Activated CD4-positive, alpha-beta T cell treated with anti-CD3 and anti-CD28 coated beads, Interleukin-2, amount 50 U/mL, for 1 hour (primary cell): ENCODE results near the gene C19orf25.
A peak's percentile ranks its signal among the peaks of the same experiment; 100 is the strongest.
"Not testable (repeated sequence)": the region's sequence is repeated elsewhere in the genome, so short reads cannot be mapped to it uniquely, and the experiment has no call there.

ENCODE experiments used
- DNase-seq: peaks from one replicate; pipeline ENCODE4 v3.0.0-alpha.2; 2020

Gene C19orf25

GRCh38 chr19:1511318-1512317 is 32.6 kb upstream of the C19orf25 start:
- DNase-seq = no peak

DNA sequence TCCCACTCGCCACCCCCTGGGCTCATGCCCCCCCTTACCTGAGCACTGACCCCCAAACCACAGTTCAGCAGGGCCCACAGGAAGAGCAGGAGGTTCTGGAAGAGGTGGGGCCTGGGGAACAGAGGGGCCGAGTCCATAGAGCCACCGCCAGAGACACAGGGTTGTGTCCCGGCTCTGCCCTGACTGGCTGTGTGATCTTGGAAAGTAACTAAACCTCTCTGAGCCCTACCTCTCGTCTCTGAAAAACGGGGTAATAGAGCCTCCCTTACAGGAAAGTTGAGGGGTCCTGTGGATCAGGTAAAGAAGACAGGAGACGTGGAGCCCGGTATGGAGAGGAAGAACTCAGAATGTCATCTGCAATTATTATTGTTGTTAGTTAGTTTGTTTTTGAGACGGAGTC is 31.8 kb upstream of the C19orf25 start:
- DNase-seq = no peak

- DNase-seq = no peak
These were observed 31.4 kb upstream of the C19orf25 start for GRCh38 chr19:1510442-1510806.

DNA sequence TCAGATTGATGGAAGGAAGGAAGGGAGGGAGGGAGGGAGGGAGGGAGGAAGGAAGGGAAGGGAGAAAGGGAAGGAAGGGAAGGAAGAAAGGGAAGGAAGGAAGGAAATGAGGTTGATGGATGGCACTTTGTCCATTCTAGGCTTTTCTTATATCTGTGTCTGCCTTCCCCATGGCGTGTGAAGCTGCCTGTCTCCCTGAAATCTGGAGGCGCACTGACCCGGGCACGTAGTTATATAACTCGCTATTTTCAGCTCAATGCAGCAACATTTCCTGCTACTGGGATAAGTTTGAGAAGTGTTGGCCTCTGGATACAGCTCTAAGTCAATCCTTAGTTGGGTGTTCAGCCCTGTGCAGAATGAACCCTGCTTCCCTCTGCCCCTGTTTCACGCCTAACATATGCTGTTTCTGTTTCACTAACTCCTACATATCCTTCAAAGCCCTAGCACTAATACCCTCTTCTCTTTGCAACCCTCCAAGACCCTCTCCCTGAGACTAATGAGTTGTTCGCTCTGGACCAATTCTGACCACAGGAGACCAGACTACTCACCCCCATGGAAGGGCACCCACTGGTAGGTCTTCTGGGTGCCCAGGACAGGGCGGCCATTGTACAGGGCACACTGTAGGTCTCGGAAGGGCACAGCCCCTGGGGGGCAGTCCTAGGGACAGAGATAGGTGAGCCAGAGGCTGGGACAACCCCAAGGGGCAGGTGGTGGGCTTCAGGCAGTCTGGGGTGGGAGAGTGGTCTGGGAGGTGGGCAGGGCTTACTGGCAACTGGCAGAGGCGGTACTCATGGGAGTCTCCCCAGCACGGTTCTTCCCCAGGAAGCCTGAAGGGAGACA is 30.8 kb upstream of the C19orf25 start:
- no peak for DNase-seq

DNA sequence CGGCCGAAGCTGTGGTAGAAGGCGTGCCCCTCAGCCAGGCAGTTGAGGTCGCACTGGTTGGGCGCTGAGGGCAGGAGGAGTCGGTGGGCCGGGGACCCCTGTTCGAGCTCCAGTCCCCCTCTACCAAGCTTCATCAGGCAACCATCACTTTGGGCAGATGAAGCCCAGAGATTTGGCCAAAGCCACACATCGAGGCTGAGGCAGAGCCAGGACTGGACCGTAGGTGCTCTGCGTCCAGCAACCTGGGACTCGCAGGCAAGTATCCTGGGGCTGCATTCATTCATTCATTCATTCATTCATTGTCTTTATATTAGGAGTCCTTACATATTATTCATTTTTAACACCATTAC is 29.5 kb upstream of the C19orf25 start:
- no peak for DNase-seq

DNA sequence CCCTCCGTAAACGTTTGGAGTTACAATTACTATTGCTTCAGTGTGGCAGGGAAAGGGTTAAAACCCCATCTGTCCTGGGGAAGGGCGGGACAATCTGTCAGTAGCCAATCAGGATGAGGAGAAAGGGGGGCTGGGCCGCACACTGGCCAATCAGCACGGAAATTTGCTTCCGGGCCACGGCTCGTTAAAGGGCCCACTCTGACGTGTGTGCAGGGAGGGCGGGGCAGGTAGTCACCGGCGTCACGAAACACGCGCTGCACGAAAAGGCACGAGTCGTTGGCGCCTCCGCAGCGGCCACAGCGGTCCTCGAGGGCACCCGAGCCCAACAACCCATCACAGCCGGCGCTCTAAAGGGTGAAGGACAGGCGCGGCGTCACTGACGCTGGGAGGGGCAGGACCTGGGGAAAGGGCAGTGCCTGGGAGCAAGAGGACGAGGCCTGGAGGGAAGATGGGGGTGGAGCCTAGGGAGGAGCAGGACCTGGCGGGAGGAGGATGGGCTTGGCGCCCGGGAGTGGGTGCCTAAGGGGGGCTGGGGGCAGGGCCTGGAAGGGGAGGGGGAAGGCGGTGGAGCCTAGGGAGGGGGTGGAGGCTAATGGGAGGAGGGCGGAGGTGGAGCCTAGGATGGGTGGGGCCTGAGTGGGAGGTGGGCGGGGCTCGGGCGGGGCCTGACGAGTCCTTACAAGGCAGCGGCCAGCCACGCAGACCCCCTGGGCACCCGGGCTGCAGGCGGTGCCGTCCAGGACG is 28.9 kb upstream of the C19orf25 start:
- DNase-seq = peak; percentile 93

- no peak for DNase-seq
These were observed 28.2 kb upstream of the C19orf25 start for GRCh38 chr19:1507192-1507660.

GRCh38 chr19:1505991-1506881 is 27.2 kb upstream of the C19orf25 start:
- DNase-seq = no peak

DNA sequence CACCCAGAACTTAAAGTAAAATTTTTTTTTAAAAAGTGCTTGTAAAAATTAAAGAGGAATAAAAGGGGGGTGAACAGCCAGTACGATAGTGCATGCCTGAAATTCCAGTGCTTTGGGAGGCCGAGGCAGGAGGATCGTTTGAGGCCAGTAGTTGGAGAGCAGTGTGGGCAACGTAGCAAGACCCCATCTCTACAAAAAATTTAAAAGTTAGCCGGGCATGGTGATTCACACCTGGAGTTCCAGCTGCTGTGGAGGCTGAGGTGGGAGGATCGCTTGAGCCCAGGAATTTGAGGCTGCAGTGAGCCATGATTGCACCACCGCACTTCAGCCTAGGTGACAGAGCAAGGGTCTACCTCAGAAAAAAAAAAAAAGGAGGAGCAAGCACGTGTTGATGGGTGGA is 26.0 kb upstream of the C19orf25 start:
- DNase-seq = no peak

DNA sequence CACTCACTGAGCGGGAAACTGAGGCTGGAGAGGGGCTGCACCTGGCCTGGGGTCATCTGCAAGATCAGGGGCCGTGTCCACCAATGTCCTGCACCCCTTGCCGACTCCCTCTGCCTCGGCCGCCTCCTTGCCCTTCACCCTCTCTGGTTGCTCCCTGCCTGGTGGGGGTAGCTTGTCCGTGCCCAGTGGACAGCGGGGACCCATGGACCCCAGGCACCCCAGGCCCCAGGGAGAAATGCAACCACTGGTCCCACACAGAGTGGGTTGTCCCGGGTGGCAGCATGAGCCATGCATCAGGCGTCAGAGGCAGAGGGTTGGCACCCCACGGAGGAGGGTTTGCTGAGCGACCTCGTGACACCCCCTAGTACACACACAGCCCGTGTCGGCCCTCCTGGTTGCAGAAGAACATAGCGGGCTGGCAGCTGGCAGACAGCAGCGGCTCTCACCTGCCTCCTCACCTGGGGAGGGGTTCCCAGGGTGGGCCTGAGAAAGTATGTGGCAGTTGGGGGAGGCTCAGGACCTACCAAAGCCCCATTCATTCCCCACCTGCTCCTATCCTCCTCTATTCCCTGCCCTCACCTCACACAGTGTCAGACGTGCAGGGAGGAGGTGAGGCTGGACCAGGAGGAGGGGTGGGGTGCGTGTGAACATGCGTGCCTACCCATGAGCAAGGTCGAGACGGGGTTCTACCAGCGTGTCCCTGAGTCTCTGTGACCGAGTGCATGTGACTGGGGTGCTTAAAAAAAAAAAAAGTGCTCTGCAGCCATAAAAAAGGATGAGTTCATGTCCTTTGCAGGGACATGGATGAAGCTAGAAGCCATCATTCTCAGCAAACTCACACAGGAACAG is 25.1 kb upstream of the C19orf25 start:
- no peak for DNase-seq

- peak; percentile 61 for DNase-seq
These were observed 24.3 kb upstream of the C19orf25 start for GRCh38 chr19:1503089-1503924.

- no peak for DNase-seq
These were observed 23.5 kb upstream of the C19orf25 start for GRCh38 chr19:1502433-1503088.

DNA sequence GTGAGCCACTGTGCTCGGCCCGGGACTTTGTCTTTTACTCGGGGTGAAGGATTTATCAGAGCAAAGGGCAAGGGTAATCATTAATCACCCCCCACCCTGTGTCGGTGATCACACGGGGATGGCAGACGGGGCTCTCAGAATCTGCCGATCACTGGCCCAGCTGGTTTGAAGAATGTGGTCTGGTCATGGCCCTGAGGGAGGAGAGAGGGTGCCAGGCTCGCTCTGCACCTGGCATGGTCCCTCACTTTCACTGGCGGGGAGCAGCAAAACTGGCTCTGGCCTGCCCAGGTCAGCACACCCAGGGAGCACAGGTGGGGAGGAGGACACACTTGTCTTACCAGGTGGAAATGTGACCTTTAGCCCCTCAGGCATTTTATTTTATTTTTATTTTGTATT is 22.2 kb upstream of the C19orf25 start:
- DNase-seq = no peak

DNA sequence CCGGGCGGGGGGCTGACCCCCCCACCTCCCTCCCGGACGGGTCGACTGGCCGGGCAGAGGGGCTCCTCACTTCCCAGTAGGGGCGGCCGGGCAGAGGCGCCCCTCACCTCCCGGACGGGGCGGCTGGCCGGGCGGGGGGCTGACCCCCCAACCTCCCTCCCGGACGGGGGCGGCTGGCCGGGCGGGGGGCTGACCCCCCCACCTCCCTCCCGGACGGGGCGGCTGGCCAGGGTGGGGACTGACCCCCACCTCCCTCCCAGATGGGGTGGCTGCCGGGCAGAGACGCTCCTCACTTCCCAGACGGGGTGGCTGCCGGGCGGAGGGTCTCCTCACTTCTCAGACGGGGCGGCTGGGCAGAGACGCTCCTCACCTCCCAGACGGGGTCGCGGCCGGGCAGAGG is 20.2 kb upstream of the C19orf25 start:
- DNase-seq = not testable (repeated sequence)

- DNase-seq = no peak
These were observed 18.7 kb upstream of the C19orf25 start for GRCh38 chr19:1497578-1498235.

GRCh38 chr19:1496714-1497577 is 17.9 kb upstream of the C19orf25 start:
- DNase-seq = no peak

GRCh38 chr19:1495799-1496713 is 17.0 kb upstream of the C19orf25 start:
- no peak for DNase-seq
